Heart left ventricle (tissue), 13 donors: ENCODE measurements around the gene MCU.

Source experiments
- CTCF ChIP-seq, 12 donors: fragments of 200-600 bp; sonication (generic) in 4 of 12; IDR thresholded peaks; one replicate each; pipeline versions ENCODE4 v1.5.0 to v1.8.0; 2018 to 2022; ENCODE audit warnings: antibody characterized with exemption in 12 of 12, mild to moderate bottlenecking in 5 of 12
- POLR2A ChIP-seq, 2 donors: fragments of 450-650 bp; IDR thresholded peaks; one replicate each; pipeline ENCODE4 v1.6.1; 2017; ENCODE audit warnings: antibody characterized with exemption in 2 of 2, mild to moderate bottlenecking in 2 of 2, moderate library complexity in 2 of 2
- donor health status: ischemic (EF 13 %, LVEDD 7.1; RV severe dilation, severe dysfunction).
- donor health status: DM: no; HTN: yes; CAD: no.
- donor health status: DM: no; HTN: no; CAD: no.
- donor health status: ischemic (EF 25% LVEDD 6.9; RV normal size, moderate dysfunction).
- donor health status: ischemic (EF 25% LVEDD 5.7; RV mildly dilated, moderate dysfunction).
- donor health status: ischemic (EF 35%, LVEDD 5.7; RV mildly dilated, moderate dysfunction).
- donor health status: nonischemic (EF 11% LVEDD 7.7; RV severe dilation, severe dysfunction).
- donor health status: DM: yes; HTN: yes; CAD: no.
- donor health status: PGD.
- donor health status: ischemic (EF 29% LVEDD 5.4; RV normal size, mild dysfunction).
- donor health status: nonischemic (EF 23%, LVEDD 6.1; RV moderate dilation, normal function).

- no peak for TF ChIP-seq CTCF (IDR thresholded peaks at IDR 0.05)
- no peak for TF ChIP-seq POLR2A (IDR thresholded peaks at IDR 0.05)
Measured at GRCh38 chr10:72800000-72800740, 108.2 kb downstream of the MCU start.
